Measurements from ENCODE around the gene SNX2.

The SNX2 gene

GRCh38 chr5:122847687-122848081 lies 72.8 kb downstream of the SNX2 start:
- TF ChIP-seq RAD21 (IDR thresholded peaks at IDR 0.05; ENCODE audit: low read depth): no peak
- no peak for TF ChIP-seq EGR1 (IDR thresholded peaks at IDR 0.05)
- TF ChIP-seq NFIC (IDR thresholded peaks at IDR 0.05): no peak

- TF ChIP-seq TEAD4 (IDR thresholded peaks at IDR 0.05) (0 out of 2 replicates have a peak, but pooled peaks have one; percentile 15), EGR1 (IDR thresholded peaks at IDR 0.05) (no peak), USF1 (IDR thresholded peaks at IDR 0.05) (0 out of 2 replicates have a peak, but pooled peaks have one; percentile 29), CEBPB (IDR thresholded peaks at IDR 0.05) (0 out of 2 replicates have a peak, but pooled peaks have one; percentile 30)
Measured at GRCh38 chr5:122849771-122850170, 74.9 kb downstream of the SNX2 start.

GRCh38 chr5:122858451-122858850 lies 83.6 kb downstream of the SNX2 start:
- TF ChIP-seq EGR1 (IDR thresholded peaks at IDR 0.05) (no peak), FOXM1 (IDR thresholded peaks at IDR 0.05; ENCODE audit: borderline replicate concordance, low read depth) (no peak), NFIC (IDR thresholded peaks at IDR 0.05) (peak; percentile 59), RAD21 (IDR thresholded peaks at IDR 0.05; ENCODE audit: low read depth) (no peak)

GRCh38 chr5:122863240-122863639 lies 88.4 kb downstream of the SNX2 start:
- TF ChIP-seq TEAD4 (IDR thresholded peaks at IDR 0.05) (no peak), MAX (IDR thresholded peaks at IDR 0.05) (no peak)

GRCh38 chr5:122863721-122864120 lies 88.8 kb downstream of the SNX2 start:
- TF ChIP-seq MAX (IDR thresholded peaks at IDR 0.05) (no peak), USF1 (IDR thresholded peaks at IDR 0.05) (no peak), ZBTB7A (IDR thresholded peaks at IDR 0.05; ENCODE audit: low read depth) (no peak), NFIC (IDR thresholded peaks at IDR 0.05) (no peak), TAF1 (IDR thresholded peaks at IDR 0.05; ENCODE audit: low read depth) (no peak), TEAD4 (IDR thresholded peaks at IDR 0.05) (no peak), CREB1 (IDR thresholded peaks at IDR 0.05; ENCODE audit: low read depth) (no peak), YY1 (IDR thresholded peaks at IDR 0.05; ENCODE audit: low read depth) (no peak), EP300 (IDR thresholded peaks at IDR 0.05; ENCODE audit: borderline replicate concordance) (no peak)

- TF ChIP-seq EGR1 (IDR thresholded peaks at IDR 0.05) (no peak), ZBTB7A (IDR thresholded peaks at IDR 0.05; ENCODE audit: low read depth) (no peak)
Measured at GRCh38 chr5:122864400-122864799, 89.5 kb downstream of the SNX2 start.

- no peak for TF ChIP-seq EGR1 (IDR thresholded peaks at IDR 0.05)
- TF ChIP-seq EP300 (IDR thresholded peaks at IDR 0.05; ENCODE audit: borderline replicate concordance): no peak
- TF ChIP-seq TEAD4 (IDR thresholded peaks at IDR 0.05): no peak
- no peak for TF ChIP-seq REST (IDR thresholded peaks at IDR 0.05; ENCODE audit: low read depth)
- no peak for TF ChIP-seq CREB1 (IDR thresholded peaks at IDR 0.05; ENCODE audit: low read depth)
- TF ChIP-seq FOXM1 (IDR thresholded peaks at IDR 0.05; ENCODE audit: borderline replicate concordance, low read depth): no peak
- no peak for TF ChIP-seq RAD21 (IDR thresholded peaks at IDR 0.05; ENCODE audit: low read depth)
- no peak for TF ChIP-seq MAX (IDR thresholded peaks at IDR 0.05)
- no peak for TF ChIP-seq USF1 (IDR thresholded peaks at IDR 0.05)
- no peak for TF ChIP-seq CEBPB (IDR thresholded peaks at IDR 0.05)
- TF ChIP-seq YY1 (IDR thresholded peaks at IDR 0.05; ENCODE audit: low read depth): no peak
- no peak for TF ChIP-seq ZBTB7A (IDR thresholded peaks at IDR 0.05; ENCODE audit: low read depth)
- no peak for TF ChIP-seq TCF12 (IDR thresholded peaks at IDR 0.05; ENCODE audit: low read depth)
- no peak for TF ChIP-seq NFIC (IDR thresholded peaks at IDR 0.05)
- no peak for TF ChIP-seq TAF1 (IDR thresholded peaks at IDR 0.05; ENCODE audit: low read depth)
Measured at GRCh38 chr5:122864842-122865241, 90.0 kb downstream of the SNX2 start.

- TF ChIP-seq EP300 (IDR thresholded peaks at IDR 0.05; ENCODE audit: borderline replicate concordance) (no peak), USF1 (IDR thresholded peaks at IDR 0.05) (no peak), REST (IDR thresholded peaks at IDR 0.05; ENCODE audit: low read depth) (no peak), RAD21 (IDR thresholded peaks at IDR 0.05; ENCODE audit: low read depth) (no peak), TAF1 (IDR thresholded peaks at IDR 0.05; ENCODE audit: low read depth) (no peak), TCF12 (IDR thresholded peaks at IDR 0.05; ENCODE audit: low read depth) (no peak), NFIC (IDR thresholded peaks at IDR 0.05) (no peak), EGR1 (IDR thresholded peaks at IDR 0.05) (no peak), YY1 (IDR thresholded peaks at IDR 0.05; ENCODE audit: low read depth) (no peak), FOXM1 (IDR thresholded peaks at IDR 0.05; ENCODE audit: borderline replicate concordance, low read depth) (no peak), CREB1 (IDR thresholded peaks at IDR 0.05; ENCODE audit: low read depth) (no peak), MAX (IDR thresholded peaks at IDR 0.05) (no peak), TEAD4 (IDR thresholded peaks at IDR 0.05) (no peak)
Measured at GRCh38 chr5:122870219-122870856, 95.5 kb downstream of the SNX2 start.

All from Ishikawa (cell line).